ENCODE data around the gene SGMS1. TPM values are rescaled to one million over a fixed set of nuclear protein-coding genes. Genes with fewer than 3 reads are reported as not detected.

The SGMS1 gene
- polyA plus RNA-seq, 1 donor from 2014 or later, result 8.0 TPM

- no peak overlapping the region for H3K4me3 ChIP-seq (ENCODE audit: low read length)
- no peak overlapping the region for H2AFZ ChIP-seq (ENCODE audit: low read depth, low read length)
- no peaks in the 10 kb centered on the region for H3K9me3 ChIP-seq (ENCODE audit: low read length)
- no peak for TF ChIP-seq POLR2AphosphoS5 (IDR thresholded peaks at IDR 0.05)
- TF ChIP-seq TAF1 (IDR thresholded peaks at IDR 0.05; ENCODE audit: low read depth), result no peak
- TF ChIP-seq SMC3 (conservative IDR thresholded peaks at IDR 0.05; ENCODE audit: poor library complexity), result no peak
- no peak for TF ChIP-seq CTCF (IDR thresholded peaks at IDR 0.05; ENCODE audit: poor library complexity, severe bottlenecking)
- TF ChIP-seq MXI1 (conservative IDR thresholded peaks at IDR 0.05; ENCODE audit: poor library complexity, severe bottlenecking), result no peak
- no peak for TF ChIP-seq EP300 (conservative IDR thresholded peaks at IDR 0.05; ENCODE audit: poor library complexity, severe bottlenecking)
- no peak for TF ChIP-seq REST (IDR thresholded peaks at IDR 0.05; ENCODE audit: borderline replicate concordance)
- TF ChIP-seq RAD21 (conservative IDR thresholded peaks at IDR 0.05), result no peak
- no peak for TF ChIP-seq EZH2 (IDR thresholded peaks at IDR 0.05; ENCODE audit: borderline replicate concordance, insufficient read depth, low read length, poor library complexity, severe bottlenecking)
- no peaks in the 10 kb centered on the region for H3K79me2 ChIP-seq (replicated peaks; ENCODE audit: insufficient read depth, low read length)
- no peaks in the 10 kb centered on the region for H3K27me3 ChIP-seq (ENCODE audit: insufficient read depth, low read depth, low read length)
- H3K9me2 ChIP-seq (ENCODE audit: insufficient read depth, low read length), result no peaks in the 10 kb centered on the region
- no peak overlapping the region for H3K9ac ChIP-seq (ENCODE audit: low read length)
- H3F3A ChIP-seq (ENCODE audit: insufficient read depth, low read length, poor library complexity, severe bottlenecking), result no peaks in the 10 kb centered on the region
- H4K20me1 ChIP-seq (ENCODE audit: insufficient read depth), result no peaks in the 10 kb centered on the region
- H3K4me2 ChIP-seq (ENCODE audit: low read length), result no peak overlapping the region
- H3K36me3 ChIP-seq (ENCODE audit: insufficient read depth, low read length), result no peaks in the 10 kb centered on the region
- H3K27ac ChIP-seq (ENCODE audit: low read length), result no peak overlapping the region
These were observed 90.5 kb downstream of the SGMS1 start for GRCh38 chr10:50533296-50533695.

GRCh38 chr10:50531388-50532077, 92.2 kb downstream of the SGMS1 start:
- Histone ChIP-seq H3K36me3 (ENCODE audit: insufficient read depth, low read length) (no peaks in the 10 kb centered on the region), H3K9me2 (ENCODE audit: insufficient read depth, low read length) (no peaks in the 10 kb centered on the region), H2AFZ (ENCODE audit: low read depth, low read length) (no peak overlapping the region), H4K20me1 (ENCODE audit: insufficient read depth) (no peaks in the 10 kb centered on the region), H3K79me2 (replicated peaks; ENCODE audit: insufficient read depth, low read length) (no peaks in the 10 kb centered on the region), H3K27ac (ENCODE audit: low read length) (no peak overlapping the region), H3F3A (ENCODE audit: insufficient read depth, low read length, poor library complexity, severe bottlenecking) (no peaks in the 10 kb centered on the region), H3K9ac (ENCODE audit: low read length) (no peak overlapping the region), H3K4me2 (ENCODE audit: low read length) (no peak overlapping the region), H3K27me3 (ENCODE audit: insufficient read depth, low read depth, low read length) (no peaks in the 10 kb centered on the region), H3K9me3 (ENCODE audit: low read length) (no peaks in the 10 kb centered on the region), H3K4me3 (ENCODE audit: low read length) (no peak overlapping the region)
- no peak for TF ChIP-seq CTCF (IDR thresholded peaks at IDR 0.05; ENCODE audit: poor library complexity, severe bottlenecking)
- no peak for TF ChIP-seq EZH2 (IDR thresholded peaks at IDR 0.05; ENCODE audit: borderline replicate concordance, insufficient read depth, low read length, poor library complexity, severe bottlenecking)
- no peak for TF ChIP-seq MXI1 (conservative IDR thresholded peaks at IDR 0.05; ENCODE audit: poor library complexity, severe bottlenecking)
- no peak for TF ChIP-seq EP300 (conservative IDR thresholded peaks at IDR 0.05; ENCODE audit: poor library complexity, severe bottlenecking)
- TF ChIP-seq REST (IDR thresholded peaks at IDR 0.05; ENCODE audit: borderline replicate concordance), result no peak
- TF ChIP-seq TAF1 (IDR thresholded peaks at IDR 0.05; ENCODE audit: low read depth), result no peak
- TF ChIP-seq SMC3 (conservative IDR thresholded peaks at IDR 0.05; ENCODE audit: poor library complexity), result no peak
- TF ChIP-seq POLR2AphosphoS5 (IDR thresholded peaks at IDR 0.05), result no peak
- TF ChIP-seq RAD21 (conservative IDR thresholded peaks at IDR 0.05), result no peak

Data from neural cell (in vitro differentiated cells).